Trophoblast cell (in vitro differentiated cells and primary cell): ENCODE results near the gene ARFIP1.

Source experiments
- DNase-seq, 2 donors: peaks; one replicate each; pipeline ENCODE4 v3.0.0-alpha.2; 2016
- H2AFZ ChIP-seq: 2 replicates; pipeline ENCODE4 v1.6.1; 2013; ENCODE audit warnings: low read length, moderate library complexity, mild to moderate bottlenecking; ENCODE audit not compliant: insufficient read depth, poor library complexity
- H2AK5ac ChIP-seq: 2 replicates; pipeline ENCODE4 v1.6.1; 2013; ENCODE audit warnings: mild to moderate bottlenecking, low read length
- H2BK120ac ChIP-seq: 2 replicates; pipeline ENCODE4 v1.6.1; 2013; ENCODE audit warnings: low read length, mild to moderate bottlenecking, moderate library complexity; ENCODE audit not compliant: insufficient read depth, poor library complexity
- H2BK12ac ChIP-seq: 2 replicates; pipeline ENCODE4 v1.6.1; 2013; ENCODE audit warnings: mild to moderate bottlenecking, low read length, moderate library complexity
- H2BK5ac ChIP-seq: 2 replicates; pipeline ENCODE4 v1.6.1; 2013; ENCODE audit warnings: low read length, low read depth, moderate library complexity, mild to moderate bottlenecking; ENCODE audit not compliant: poor library complexity
- H3K14ac ChIP-seq: 2 replicates; pipeline ENCODE4 v1.6.1; 2013; ENCODE audit warnings: mild to moderate bottlenecking, low read length
- H3K18ac ChIP-seq: 2 replicates; pipeline ENCODE4 v1.6.1; 2013; ENCODE audit warnings: mild to moderate bottlenecking, low read length
- H3K23ac ChIP-seq: 2 replicates; pipeline ENCODE4 v1.6.1; 2013; ENCODE audit warnings: low read length
- H3K27ac ChIP-seq: 2 replicates; pipeline ENCODE4 v1.5.1; 2013; ENCODE audit warnings: low read depth, mild to moderate bottlenecking, inconsistent platforms, low read length, moderate library complexity
- H3K27me3 ChIP-seq: 2 replicates; pipeline ENCODE4 v1.6.1; 2013; ENCODE audit warnings: inconsistent platforms, mild to moderate bottlenecking, low read length, moderate library complexity; ENCODE audit not compliant: insufficient read depth
- H3K36me3 ChIP-seq, 2 experiments: 1 replicate in 1 of 2; 2 replicates in 1 of 2; pipeline ENCODE4 v1.6.1; 2013; ENCODE audit warnings: low read length in 2 of 2, mild to moderate bottlenecking in 2 of 2, moderate library complexity in 1 of 2; ENCODE audit not compliant: insufficient read depth in 2 of 2, control insufficient read depth in 1 of 2
- H3K4ac ChIP-seq: 2 replicates; pipeline ENCODE4 v1.6.1; 2013; ENCODE audit warnings: low read depth, mild to moderate bottlenecking, low read length, moderate library complexity
- H3K4me1 ChIP-seq, 2 experiments: 1 replicate in 1 of 2; 2 replicates in 1 of 2; pipeline ENCODE4 v1.6.1; 2013; ENCODE audit warnings: low read length in 2 of 2, mild to moderate bottlenecking in 2 of 2, moderate library complexity in 1 of 2; ENCODE audit not compliant: insufficient read depth in 2 of 2, control insufficient read depth in 1 of 2
- H3K4me2 ChIP-seq: 2 replicates; pipeline ENCODE4 v1.6.1; 2013; ENCODE audit warnings: inconsistent platforms, mild to moderate bottlenecking, low read length, moderate library complexity
- H3K4me3 ChIP-seq: 2 replicates; pipeline ENCODE4 v1.5.1; 2013; ENCODE audit warnings: mild to moderate bottlenecking, low read depth, low read length, inconsistent platforms
- H3K79me1 ChIP-seq: one replicate; pipeline ENCODE4 v1.6.1; 2013; ENCODE audit warnings: low read length
- H3K79me2 ChIP-seq: 2 replicates; pipeline ENCODE4 v1.6.1; 2013; ENCODE audit warnings: low read length, mild to moderate bottlenecking; ENCODE audit not compliant: control insufficient read depth, insufficient read depth, poor library complexity
- H3K9ac ChIP-seq: 2 replicates; pipeline ENCODE4 v1.6.1; 2013; ENCODE audit warnings: mild to moderate bottlenecking, low read length
- H3K9me3 ChIP-seq: 2 replicates; pipeline ENCODE4 v1.6.1; 2013; ENCODE audit warnings: low read depth, mild to moderate bottlenecking, control low read depth, inconsistent platforms, low read length; ENCODE audit not compliant: insufficient read depth
- H4K12ac ChIP-seq: 2 replicates; pipeline ENCODE4 v1.6.1; 2013; ENCODE audit warnings: low read depth, mild to moderate bottlenecking, low read length, moderate library complexity
- H4K8ac ChIP-seq: 2 replicates; pipeline ENCODE4 v1.6.1; 2013; ENCODE audit warnings: low read depth, mild to moderate bottlenecking, low read length, moderate library complexity
- H4K91ac ChIP-seq: one replicate; pipeline ENCODE4 v1.6.1; 2013; ENCODE audit warnings: low read depth, mild to moderate bottlenecking, low read length, moderate library complexity
- WGBS: extraction: QIAGEN DNeasy Blood & Tissue Kit; methylation state at CpG from one replicate; pipeline ENCODE4 v1.1.7; 2013; ENCODE audit warnings: missing lambda C conversion rate; ENCODE audit not compliant: insufficient read length, insufficient coverage; ENCODE audit errors: extremely low coverage; 5-methylcytosine and 5-hydroxymethylcytosine counted together

Gene ARFIP1

DNA sequence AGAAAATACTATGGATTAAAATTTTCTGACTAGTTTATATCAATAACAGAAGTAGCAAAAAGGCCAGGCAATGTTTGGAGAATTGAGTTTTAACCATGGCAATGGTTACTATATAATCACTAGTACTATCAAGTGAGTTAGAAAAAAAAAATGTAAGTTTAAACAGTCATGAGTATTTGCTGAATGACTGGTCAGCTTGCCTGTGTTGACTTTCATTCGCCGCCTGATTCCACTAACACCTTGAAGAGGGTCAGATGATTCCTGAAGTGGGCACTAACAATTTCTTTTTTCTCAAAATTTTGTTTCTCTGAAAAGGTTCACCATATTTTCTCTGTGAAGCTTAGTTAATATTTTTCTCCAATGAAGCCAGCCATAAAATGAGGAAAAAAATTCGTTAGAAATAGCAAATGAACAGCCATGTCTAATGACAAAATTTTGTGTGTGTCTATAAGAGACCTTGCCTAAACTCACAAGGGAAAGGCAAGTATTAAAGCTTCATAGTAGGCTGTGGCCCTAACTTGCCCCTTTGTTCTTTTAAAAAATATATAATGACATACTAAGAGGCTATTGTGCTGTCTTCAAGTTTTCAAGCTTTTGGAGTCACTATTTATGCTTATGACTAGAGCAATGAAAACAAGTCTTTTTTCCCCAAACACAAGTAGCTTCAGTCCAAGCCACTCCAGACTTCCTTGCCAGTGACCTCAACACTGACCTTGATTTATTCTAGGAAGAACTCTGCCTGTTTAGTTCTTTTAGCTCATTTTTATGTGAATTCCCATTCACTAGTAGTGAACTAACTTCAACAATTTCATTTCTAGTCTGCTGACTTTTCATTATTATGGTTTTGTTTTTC lies 138.0 kb downstream of the ARFIP1 start:
- Histone ChIP-seq H2AK5ac (no peak overlapping the region), H3K9me3 (peaks cover 3% of the 10 kb centered on the region), H3K4ac (no peak overlapping the region), H4K12ac (no peak overlapping the region), H3K79me2 (no peaks in the 10 kb centered on the region), H3K27ac (no peak overlapping the region), H3K27me3 (no peaks in the 10 kb centered on the region), H2BK5ac (no peak overlapping the region), H2BK120ac (no peak overlapping the region), H2BK12ac (no peak overlapping the region), H3K23ac (no peak overlapping the region), H2AFZ (no peak overlapping the region), H3K18ac (no peak overlapping the region), H3K9ac (no peak overlapping the region), H4K8ac (no peak overlapping the region), H3K4me2 (no peak overlapping the region), H3K4me1 (no peaks in the 10 kb centered on the region), H3K79me1 (no peaks in the 10 kb centered on the region), H4K91ac (no peak overlapping the region), H3K4me3 (no peak overlapping the region), H3K14ac (no peak overlapping the region), H3K36me3 (peaks cover 3 to 6% of the 10 kb centered on the region in 2 experiments)
- DNase-seq = no peak
- no CpG with 5 or more reads among the region's 3 CpGs for WGBS

DNA sequence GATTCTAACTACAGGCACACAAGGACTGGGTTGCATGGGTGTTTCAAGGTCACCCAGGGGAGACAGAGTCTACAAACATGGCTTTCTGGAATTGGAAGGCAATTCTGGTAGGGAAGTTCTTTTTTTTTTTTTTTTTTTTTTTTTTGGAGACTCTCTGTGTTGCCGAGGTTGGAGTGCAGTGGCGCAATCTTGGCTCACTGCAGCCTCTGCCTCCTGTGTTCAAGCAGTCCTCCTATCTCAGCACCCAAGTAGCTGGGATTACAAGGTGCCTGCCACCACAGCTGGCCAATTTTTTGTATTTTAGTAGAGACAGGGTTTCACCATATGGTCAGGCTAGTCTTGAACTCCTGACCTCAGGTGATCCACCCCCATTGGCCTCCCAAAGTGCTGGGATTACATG lies 140.1 kb downstream of the ARFIP1 start:
- Histone ChIP-seq H3K9ac (no peak overlapping the region), H3K14ac (no peak overlapping the region), H3K36me3 (peaks cover 3 to 6% of the 10 kb centered on the region in 2 experiments), H3K79me2 (no peaks in the 10 kb centered on the region), H3K9me3 (peaks cover 3% of the 10 kb centered on the region), H2AK5ac (no peak overlapping the region), H4K8ac (no peak overlapping the region), H2AFZ (no peak overlapping the region), H3K23ac (no peak overlapping the region), H3K27ac (no peak overlapping the region), H4K12ac (no peak overlapping the region), H2BK12ac (no peak overlapping the region), H3K4ac (no peak overlapping the region), H2BK5ac (no peak overlapping the region), H3K18ac (no peak overlapping the region), H2BK120ac (no peak overlapping the region), H3K4me2 (no peak overlapping the region), H3K4me3 (no peak overlapping the region), H3K79me1 (no peaks in the 10 kb centered on the region), H4K91ac (no peak overlapping the region), H3K27me3 (no peaks in the 10 kb centered on the region), H3K4me1 (no peaks in the 10 kb centered on the region)
- no peak for DNase-seq
- WGBS = no CpG with 5 or more reads among the region's 2 CpGs

DNA sequence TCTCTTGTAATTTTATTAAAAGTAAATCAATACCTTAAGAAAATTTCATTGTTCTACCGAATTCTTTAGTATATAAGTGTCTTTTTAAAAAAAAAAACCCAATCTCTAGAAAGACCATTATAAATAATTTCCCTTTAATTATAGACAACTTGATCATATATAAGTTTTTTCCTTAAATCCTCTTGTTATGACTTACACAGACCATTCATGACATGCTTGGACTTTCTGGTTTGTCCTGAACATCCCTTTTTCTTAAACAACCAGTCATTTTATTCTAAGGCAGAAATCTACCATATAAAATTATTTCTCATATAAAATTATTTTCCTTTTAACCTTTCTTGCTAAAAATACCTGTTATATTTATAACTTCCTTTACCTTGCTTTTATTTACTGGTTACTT lies 141.0 kb downstream of the ARFIP1 start:
- H3K4ac ChIP-seq = no peak overlapping the region
- H3K36me3 ChIP-seq = peaks cover 3 to 6% of the 10 kb centered on the region in 2 experiments
- no peaks in the 10 kb centered on the region for H3K27me3 ChIP-seq
- no peaks in the 10 kb centered on the region for H3K4me1 ChIP-seq
- H3K79me2 ChIP-seq = no peaks in the 10 kb centered on the region
- H3K9me3 ChIP-seq = peaks cover 3% of the 10 kb centered on the region
- H4K8ac ChIP-seq = no peak overlapping the region
- no peak overlapping the region for H4K12ac ChIP-seq
- DNase-seq = no peak
- H2BK12ac ChIP-seq = no peak overlapping the region
- H2BK120ac ChIP-seq = no peak overlapping the region
- no peak overlapping the region for H3K14ac ChIP-seq
- no peak overlapping the region for H3K4me3 ChIP-seq
- H3K4me2 ChIP-seq = no peak overlapping the region
- H2BK5ac ChIP-seq = no peak overlapping the region
- no peak overlapping the region for H3K27ac ChIP-seq
- H3K9ac ChIP-seq = no peak overlapping the region
- no peak overlapping the region for H3K18ac ChIP-seq
- no peak overlapping the region for H2AFZ ChIP-seq
- no peak overlapping the region for H2AK5ac ChIP-seq
- H4K91ac ChIP-seq = no peak overlapping the region
- H3K79me1 ChIP-seq = no peaks in the 10 kb centered on the region
- H3K23ac ChIP-seq = no peak overlapping the region
- no CpG with 5 or more reads among the region's 1 CpG for WGBS

DNA sequence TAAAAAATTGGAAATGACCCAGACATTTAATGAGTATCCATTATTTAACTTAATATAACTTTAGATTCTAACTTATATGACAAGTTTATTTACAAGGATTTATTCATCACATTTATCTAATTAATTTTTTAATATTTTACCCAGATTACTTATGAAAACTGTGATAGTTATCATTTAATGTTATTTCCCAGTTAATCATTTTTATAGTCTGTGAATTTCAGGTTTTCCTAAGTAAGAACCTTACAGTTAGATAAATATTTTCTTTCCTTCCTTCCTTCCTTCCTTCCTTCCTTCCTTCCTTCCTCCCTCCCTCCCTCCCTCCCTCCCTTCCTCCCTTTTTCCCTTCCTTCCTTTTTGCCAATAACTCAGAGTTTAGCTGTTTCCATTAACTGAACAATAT lies 141.5 kb downstream of the ARFIP1 start:
- Histone ChIP-seq H3K4me3 (no peak overlapping the region), H3K4me2 (no peak overlapping the region)

More for the DNA sequence above, 141.5 kb downstream of the ARFIP1 start:
- Histone ChIP-seq H2BK12ac (no peak overlapping the region), H3K27ac (no peak overlapping the region), H3K27me3 (no peaks in the 10 kb centered on the region), H3K14ac (no peak overlapping the region), H2AFZ (no peak overlapping the region), H2BK120ac (no peak overlapping the region), H3K9ac (no peak overlapping the region), H3K79me2 (no peaks in the 10 kb centered on the region), H3K79me1 (no peaks in the 10 kb centered on the region), H2BK5ac (no peak overlapping the region), H3K23ac (no peak overlapping the region), H2AK5ac (no peak overlapping the region), H3K4ac (no peak overlapping the region), H3K36me3 (peaks cover 3 to 6% of the 10 kb centered on the region in 2 experiments), H3K18ac (no peak overlapping the region), H4K91ac (no peak overlapping the region), H3K4me1 (no peaks in the 10 kb centered on the region), H3K9me3 (peaks cover 3% of the 10 kb centered on the region), H4K12ac (no peak overlapping the region), H4K8ac (no peak overlapping the region)
- DNase-seq = no peak
